Esophagus muscularis mucosa (tissue), 4 donors: ENCODE measurements around the gene CINP.

Source experiments
- CTCF ChIP-seq, 3 experiments: fragments of 200-600 bp in 2 of 3; fragments of 450-650 bp in 1 of 3; sonication (generic) in 2 of 3; IDR thresholded peaks; one replicate each; pipeline ENCODE4 v1.5.1; 2017 to 2019; ENCODE audit warnings: antibody characterized with exemption in 3 of 3, mild to moderate bottlenecking in 2 of 3, moderate library complexity in 1 of 3
- EP300 ChIP-seq: sonication (generic); formaldehyde crosslinking; IDR thresholded peaks from one replicate; pipeline ENCODE4 v1.6.1; 2017; ENCODE audit warnings: antibody characterized with exemption
- POLR2A ChIP-seq: fragments of 450-650 bp; IDR thresholded peaks from one replicate; pipeline ENCODE4 v1.6.1; 2017; ENCODE audit warnings: antibody characterized with exemption, moderate library complexity, mild to moderate bottlenecking, low read depth

GRCh38 chr14:102407258-102407657 lies 44.6 kb upstream of the CINP start:
- TF ChIP-seq EP300 (no peak), CTCF (IDR thresholded peaks at IDR 0.05) (no peak), POLR2A (no peak)
